PFSK-1 (cell line): ENCODE data around the gene VMP1.

Experiments
- FOXP2 ChIP-seq: optimal IDR thresholded peaks from 2 replicates; pipeline ENCODE3; 2011; ENCODE audit warnings: borderline replicate concordance, control low read depth, inconsistent platforms; ENCODE audit not compliant: insufficient read depth; ENCODE audit errors: extremely low read length, extremely low read depth
- POLR2AphosphoS5 ChIP-seq: IDR thresholded peaks from 2 replicates; pipeline ENCODE4 v1.6.1; 2012; ENCODE audit warnings: low read depth, mild to moderate bottlenecking, control low read depth, low read length, moderate library complexity
- REST ChIP-seq, 2 experiments: IDR thresholded peaks; 2 replicates each; pipeline versions ENCODE4 v1.6.1 to v1.8.0; 2011 to 2012; ENCODE audit warnings: low read depth in 2 of 2, low read length in 2 of 2, control low read depth in 1 of 2, inconsistent platforms in 1 of 2, mild to moderate bottlenecking in 1 of 2, moderate library complexity in 1 of 2; ENCODE audit not compliant: insufficient read depth in 1 of 2

GRCh38 chr17:59798111-59798510 lies 90.7 kb downstream of the VMP1 start:
- no peak for TF ChIP-seq REST (IDR thresholded peaks at IDR 0.05; ENCODE audit: insufficient read depth in 1 of 2, low read depth in 2 of 2, low read length in 2 of 2)
- no peak for TF ChIP-seq POLR2AphosphoS5
- no peak for TF ChIP-seq FOXP2
